K562 (cell line): ENCODE results near the gene MCCD1. TPM values are rescaled to one million over a fixed set of nuclear protein-coding genes. Genes with fewer than 3 reads are reported as not detected.
A peak's percentile ranks its signal among the peaks of the same experiment; 100 is the strongest.

Experiments
- ATF1 ChIP-seq, 2 experiments: fragments of 450-650 bp in 1 of 2; IDR thresholded peaks; 2 replicates each; pipeline ENCODE4 v1.6.1; 2016; ENCODE audit warnings: missing compliant biosample characterization in 1 of 2, missing genetic modification characterization in 1 of 2
- CGGBP1 ChIP-seq: fragments of 250-450 bp; sonication (Bioruptor Pico); IDR thresholded peaks from 2 replicates; pipeline ENCODE4 v1.9.0; 2021; ENCODE audit warnings: mild to moderate bottlenecking
- CREB3L1 ChIP-seq: fragments of 450-650 bp; IDR thresholded peaks from 2 replicates; pipeline ENCODE4 v1.6.1; 2014; ENCODE audit warnings: low read depth, mild to moderate bottlenecking, moderate library complexity, borderline replicate concordance
- ETS2 ChIP-seq: IDR thresholded peaks from 2 replicates; pipeline ENCODE4 v1.6.1; 2016; ENCODE audit warnings: borderline replicate concordance, missing genetic modification characterization, mild to moderate bottlenecking, moderate library complexity, missing compliant biosample characterization; ENCODE audit not compliant: poor library complexity, severe bottlenecking
- GTF3C2 ChIP-seq: IDR thresholded peaks from 3 replicates; pipeline ENCODE4 v1.6.1; 2011; ENCODE audit warnings: borderline replicate concordance, mild to moderate bottlenecking, moderate library complexity; ENCODE audit not compliant: insufficient read length; ENCODE audit errors: extremely low read depth
- HCFC1 ChIP-seq: IDR thresholded peaks from 2 replicates; pipeline ENCODE4 v1.6.1; 2012; ENCODE audit warnings: low read depth, low read length, improper control_type of control experiment
- KHSRP ChIP-seq: fragments of 450-650 bp; IDR thresholded peaks from 2 replicates; pipeline ENCODE4 v1.6.1; 2017
- NCOA2 ChIP-seq, 2 experiments: fragments of 450-650 bp; IDR thresholded peaks; 2 replicates each; pipeline ENCODE4 v1.6.1; 2018; ENCODE audit warnings: mild to moderate bottlenecking in 2 of 2, moderate library complexity in 1 of 2; ENCODE audit not compliant: partially characterized antibody in 2 of 2
- NFRKB ChIP-seq: fragments of 450-650 bp; IDR thresholded peaks from 2 replicates; pipeline ENCODE4 v1.6.1; 2016; ENCODE audit warnings: low read depth
- NR2C2 ChIP-seq, 2 experiments: fragments of 200-800 bp in 1 of 2; sonication (Bioruptor generic) in 1 of 2; sonication (generic) in 1 of 2; formaldehyde crosslinking in 1 of 2; IDR thresholded peaks; 2 replicates each; pipeline versions ENCODE4 v1.6.1 to v1.8.0; 2016 to 2022; ENCODE audit warnings: mild to moderate bottlenecking in 1 of 2, missing compliant biosample characterization in 1 of 2, missing genetic modification characterization in 1 of 2, missing genetic modification reagents in 1 of 2
- SOX6 ChIP-seq: fragments of 450-650 bp; IDR thresholded peaks from 2 replicates; pipeline ENCODE4 v1.6.1; 2014; ENCODE audit warnings: mild to moderate bottlenecking
- ZNF12 ChIP-seq: sonication (generic); formaldehyde crosslinking; IDR thresholded peaks from 2 replicates; pipeline ENCODE4 v1.4.0; 2020; ENCODE audit warnings: mild to moderate bottlenecking, missing genetic modification reagents
- ZNF146 ChIP-seq: IDR thresholded peaks from one replicate; pipeline ENCODE4 v1.6.1; 2018; ENCODE audit warnings: missing compliant biosample characterization; ENCODE audit not compliant: unreplicated experiment
- ZNF551 ChIP-seq: fragments of 250-450 bp; sonication (Bioruptor Pico); IDR thresholded peaks from 2 replicates; pipeline ENCODE4 v1.5.0; 2021; ENCODE audit warnings: mild to moderate bottlenecking, moderate library complexity
- ZNF707 ChIP-seq: fragments of 250-450 bp; sonication (Bioruptor Pico); conservative IDR thresholded peaks from 2 replicates; pipeline ENCODE4 v1.8.0; 2022; ENCODE audit warnings: inconsistent platforms, mild to moderate bottlenecking, moderate library complexity
- polyA plus RNA-seq, 8 experiments: library from polyadenylated mRNA; depleted of rRNA in 4 of 8; stranded (reverse) in 5 of 8; unstranded in 3 of 8; fragments of >200 nt; fragmentation: Nextera tagmentation in 2 of 8; fragmentation: Illumina TruSeq in 1 of 8; extraction: Ambion mirVana in 2 of 8; extraction: Trizol in 1 of 8; gene quantifications; 2 replicates each; pipeline versions ENCODE4 v1.2.1 to v1.2.3, GENCODE V29; 2011 to 2014; ENCODE audit warnings: inconsistent platforms in 1 of 8, missing spikeins in 1 of 8
- total RNA-seq, 7 experiments: library from RNA; depleted of rRNA in 6 of 7; stranded (reverse); fragments of >200 nt in 6 of 7; fragmentation: Illumina TruSeq in 2 of 7; extraction: Trizol in 2 of 7; gene quantifications; 2 replicates each; pipeline versions ENCODE4 v1.2.1 to v1.2.3, GENCODE V29; 2011 to 2021; ENCODE audit warnings: low replicate concordance in 1 of 7
- TF ChIP-seq, protein P1 (sequence below): fragments of 450-650 bp; IDR thresholded peaks from 2 replicates; pipeline ENCODE4 v1.7.1; 2018; ENCODE audit warnings: mild to moderate bottlenecking, low read depth; ENCODE audit not compliant: partially characterized antibody
- TF ChIP-seq, protein P2 (sequence below): conservative IDR thresholded peaks from 2 replicates; pipeline ENCODE4 v1.6.1; 2011; ENCODE audit warnings: low read depth, mild to moderate bottlenecking, low read length; ENCODE audit not compliant: control insufficient read depth

MCCD1 gene
- total and polyA plus RNA-seq, 9 of the 15 experiments (the other 6 are each of a cell fraction or from before 2014, with no cell fraction given), result not detected

- TF ChIP-seq, protein P1, sequence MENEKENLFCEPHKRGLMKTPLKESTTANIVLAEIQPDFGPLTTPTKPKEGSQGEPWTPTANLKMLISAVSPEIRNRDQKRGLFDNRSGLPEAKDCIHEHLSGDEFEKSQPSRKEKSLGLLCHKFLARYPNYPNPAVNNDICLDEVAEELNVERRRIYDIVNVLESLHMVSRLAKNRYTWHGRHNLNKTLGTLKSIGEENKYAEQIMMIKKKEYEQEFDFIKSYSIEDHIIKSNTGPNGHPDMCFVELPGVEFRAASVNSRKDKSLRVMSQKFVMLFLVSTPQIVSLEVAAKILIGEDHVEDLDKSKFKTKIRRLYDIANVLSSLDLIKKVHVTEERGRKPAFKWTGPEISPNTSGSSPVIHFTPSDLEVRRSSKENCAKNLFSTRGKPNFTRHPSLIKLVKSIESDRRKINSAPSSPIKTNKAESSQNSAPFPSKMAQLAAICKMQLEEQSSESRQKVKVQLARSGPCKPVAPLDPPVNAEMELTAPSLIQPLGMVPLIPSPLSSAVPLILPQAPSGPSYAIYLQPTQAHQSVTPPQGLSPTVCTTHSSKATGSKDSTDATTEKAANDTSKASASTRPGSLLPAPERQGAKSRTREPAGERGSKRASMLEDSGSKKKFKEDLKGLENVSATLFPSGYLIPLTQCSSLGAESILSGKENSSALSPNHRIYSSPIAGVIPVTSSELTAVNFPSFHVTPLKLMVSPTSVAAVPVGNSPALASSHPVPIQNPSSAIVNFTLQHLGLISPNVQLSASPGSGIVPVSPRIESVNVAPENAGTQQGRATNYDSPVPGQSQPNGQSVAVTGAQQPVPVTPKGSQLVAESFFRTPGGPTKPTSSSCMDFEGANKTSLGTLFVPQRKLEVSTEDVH, result peak; percentile 28
- TF ChIP-seq CGGBP1 (no peak), CREB3L1 (no peak), GTF3C2 (no peak), SOX6 (no peak), ZNF12 (CRISPR knock-in tag) (no peak), ZNF707 (CRISPR knock-in tag) (no peak), ZNF551 (CRISPR knock-in tag) (no peak), ATF1 (CRISPR knock-in tag; IDR thresholded peaks at IDR 0.05) (no peak), ATF1 (tag; IDR thresholded peaks at IDR 0.05) (peak; percentile 44), NR2C2 (CRISPR knock-in tag; IDR thresholded peaks at IDR 0.05) (no peak), NR2C2 (tag; IDR thresholded peaks at IDR 0.05) (0 out of 2 replicates have a peak, but pooled peaks have one; percentile 5), NCOA2 (IDR thresholded peaks at IDR 0.05; ENCODE audit: partially characterized antibody in 2 of 2) (no peak), ETS2 (tag) (no peak), KHSRP (no peak), HCFC1 (peak; percentile 42; the same call in 1 of the 2 replicates), NFRKB (no peak), ZNF146 (CRISPR knock-in tag) (no peak)
- TF ChIP-seq, protein P2, sequence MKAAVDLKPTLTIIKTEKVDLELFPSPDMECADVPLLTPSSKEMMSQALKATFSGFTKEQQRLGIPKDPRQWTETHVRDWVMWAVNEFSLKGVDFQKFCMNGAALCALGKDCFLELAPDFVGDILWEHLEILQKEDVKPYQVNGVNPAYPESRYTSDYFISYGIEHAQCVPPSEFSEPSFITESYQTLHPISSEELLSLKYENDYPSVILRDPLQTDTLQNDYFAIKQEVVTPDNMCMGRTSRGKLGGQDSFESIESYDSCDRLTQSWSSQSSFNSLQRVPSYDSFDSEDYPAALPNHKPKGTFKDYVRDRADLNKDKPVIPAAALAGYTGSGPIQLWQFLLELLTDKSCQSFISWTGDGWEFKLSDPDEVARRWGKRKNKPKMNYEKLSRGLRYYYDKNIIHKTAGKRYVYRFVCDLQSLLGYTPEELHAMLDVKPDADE, result 0 out of 2 replicates have a peak, but pooled peaks have one; percentile 53
Measured at GRCh38 chr6:31493875-31494694, 34.7 kb upstream of the MCCD1 start (continued).
